Measurements from ENCODE around the gene ANKRD18A.

GRCh38 chr9:38521762-38522161, 98.6 kb downstream of the ANKRD18A start:
- TF ChIP-seq GATA2 (IDR thresholded peaks at IDR 0.05; ENCODE audit: low read depth, low read length): no peak
- no peak for TF ChIP-seq GATA3 (IDR thresholded peaks at IDR 0.05; ENCODE audit: low read depth, low read length)
